Measurements from ENCODE around the gene RAD51AP2. TPM values are rescaled to one million over a fixed set of nuclear protein-coding genes. Genes with fewer than 3 reads are reported as not detected.
A peak's percentile ranks its signal among the peaks of the same experiment; 100 is the strongest.

Gene RAD51AP2
- total and polyA plus RNA-seq, 2 of the 13 experiments (the other 11 are each of a cell fraction or from before 2014, with no cell fraction given) = 0.11 to 0.12 TPM

DNA sequence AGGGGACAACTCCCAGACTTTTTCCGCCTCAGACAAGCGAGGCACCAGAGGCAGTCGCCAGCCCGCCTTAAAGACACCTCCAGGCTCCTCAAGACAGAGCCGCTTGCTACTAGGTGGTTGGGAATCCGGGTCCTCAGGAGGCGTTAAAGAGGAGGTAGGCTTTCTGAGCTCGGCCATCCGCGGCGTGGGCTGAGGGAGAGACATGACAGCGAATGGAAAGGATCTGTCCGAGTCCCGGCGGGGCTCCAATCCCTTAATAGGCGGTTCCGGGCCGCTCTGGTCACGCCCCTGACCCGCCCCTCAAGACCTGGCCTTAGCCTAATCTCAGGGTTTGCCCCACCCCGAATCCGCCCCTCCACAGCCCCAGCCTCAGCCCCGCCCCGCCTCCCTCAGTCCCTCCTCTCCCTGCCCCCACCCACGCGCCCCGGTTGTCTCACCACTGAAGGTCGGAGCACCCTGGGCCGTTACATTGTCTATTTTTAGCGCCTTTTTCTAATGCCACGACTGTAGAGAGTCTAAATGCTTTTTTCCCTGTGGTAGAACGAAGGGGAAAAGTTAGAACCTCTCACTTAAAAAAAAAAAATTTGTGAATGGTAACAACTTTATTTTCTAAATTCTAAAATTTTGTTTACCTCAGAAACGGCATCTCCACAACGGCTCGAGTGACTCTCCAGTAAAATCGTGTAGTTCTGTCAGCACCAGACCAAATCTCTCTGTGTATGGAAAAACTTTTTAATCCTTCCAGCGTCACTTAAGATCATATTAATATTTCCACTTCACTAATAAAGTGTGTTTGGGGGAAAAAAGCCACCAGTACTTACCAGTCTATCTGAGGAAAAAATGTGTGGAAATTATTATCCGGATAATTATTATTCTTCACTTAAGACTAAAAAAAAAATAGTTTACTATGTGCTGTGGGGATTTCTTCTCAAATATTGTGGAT lies at the start of gene RAD51AP2 (continued):
- TF ChIP-seq ZNF75D (CRISPR knock-in tag; IDR thresholded peaks at IDR 0.05; ENCODE audit: borderline replicate concordance) (no peak), ZNF598 (CRISPR knock-in tag; IDR thresholded peaks at IDR 0.05; ENCODE audit: borderline replicate concordance) (peak; percentile 85; the same call in 1 of the 2 replicates), ZMYM2 (CRISPR knock-in tag; IDR thresholded peaks at IDR 0.05) (no peak), ZNF253 (CRISPR knock-in tag; IDR thresholded peaks at IDR 0.05; ENCODE audit: borderline replicate concordance) (no peak), ZNF572 (CRISPR knock-in tag; IDR thresholded peaks at IDR 0.05) (no peak), HNRNPUL1 (IDR thresholded peaks at IDR 0.05; ENCODE audit: low read depth, low read length) (no peak), ASH2L (IDR thresholded peaks at IDR 0.05; ENCODE audit: insufficient read length, low read depth, low read length) (peak; percentile 59), CHCHD3 (CRISPR knock-in tag; IDR thresholded peaks at IDR 0.05) (no peak), ZNF317 (CRISPR knock-in tag; IDR thresholded peaks at IDR 0.05) (no peak), ISL2 (CRISPR knock-in tag; IDR thresholded peaks at IDR 0.05) (no peak), HOXA7 (CRISPR knock-in tag; IDR thresholded peaks at IDR 0.05) (no peak), ZNF101 (CRISPR knock-in tag; IDR thresholded peaks at IDR 0.05; ENCODE audit: borderline replicate concordance, low read depth) (no peak), RXRA (CRISPR knock-in tag; IDR thresholded peaks at IDR 0.05) (no peak), SCMH1 (CRISPR knock-in tag; IDR thresholded peaks at IDR 0.05; ENCODE audit: borderline replicate concordance) (no peak), FOXP1 (IDR thresholded peaks at IDR 0.05) (no peak), FOXP1 (CRISPR knock-in tag; IDR thresholded peaks at IDR 0.05) (no peak), ZUFSP (CRISPR knock-in tag; IDR thresholded peaks at IDR 0.05; ENCODE audit: borderline replicate concordance) (no peak)
- TF ChIP-seq, protein P1, sequence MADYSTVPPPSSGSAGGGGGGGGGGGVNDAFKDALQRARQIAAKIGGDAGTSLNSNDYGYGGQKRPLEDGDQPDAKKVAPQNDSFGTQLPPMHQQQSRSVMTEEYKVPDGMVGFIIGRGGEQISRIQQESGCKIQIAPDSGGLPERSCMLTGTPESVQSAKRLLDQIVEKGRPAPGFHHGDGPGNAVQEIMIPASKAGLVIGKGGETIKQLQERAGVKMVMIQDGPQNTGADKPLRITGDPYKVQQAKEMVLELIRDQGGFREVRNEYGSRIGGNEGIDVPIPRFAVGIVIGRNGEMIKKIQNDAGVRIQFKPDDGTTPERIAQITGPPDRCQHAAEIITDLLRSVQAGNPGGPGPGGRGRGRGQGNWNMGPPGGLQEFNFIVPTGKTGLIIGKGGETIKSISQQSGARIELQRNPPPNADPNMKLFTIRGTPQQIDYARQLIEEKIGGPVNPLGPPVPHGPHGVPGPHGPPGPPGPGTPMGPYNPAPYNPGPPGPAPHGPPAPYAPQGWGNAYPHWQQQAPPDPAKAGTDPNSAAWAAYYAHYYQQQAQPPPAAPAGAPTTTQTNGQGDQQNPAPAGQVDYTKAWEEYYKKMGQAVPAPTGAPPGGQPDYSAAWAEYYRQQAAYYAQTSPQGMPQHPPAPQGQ (CRISPR knock-in tag; IDR thresholded peaks at IDR 0.05; ENCODE audit: borderline replicate concordance) = no peak
- TF ChIP-seq, protein P2, sequence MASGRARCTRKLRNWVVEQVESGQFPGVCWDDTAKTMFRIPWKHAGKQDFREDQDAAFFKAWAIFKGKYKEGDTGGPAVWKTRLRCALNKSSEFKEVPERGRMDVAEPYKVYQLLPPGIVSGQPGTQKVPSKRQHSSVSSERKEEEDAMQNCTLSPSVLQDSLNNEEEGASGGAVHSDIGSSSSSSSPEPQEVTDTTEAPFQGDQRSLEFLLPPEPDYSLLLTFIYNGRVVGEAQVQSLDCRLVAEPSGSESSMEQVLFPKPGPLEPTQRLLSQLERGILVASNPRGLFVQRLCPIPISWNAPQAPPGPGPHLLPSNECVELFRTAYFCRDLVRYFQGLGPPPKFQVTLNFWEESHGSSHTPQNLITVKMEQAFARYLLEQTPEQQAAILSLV (CRISPR knock-in tag; IDR thresholded peaks at IDR 0.05; ENCODE audit: borderline replicate concordance) = no peak
- TF ChIP-seq, protein P3, sequence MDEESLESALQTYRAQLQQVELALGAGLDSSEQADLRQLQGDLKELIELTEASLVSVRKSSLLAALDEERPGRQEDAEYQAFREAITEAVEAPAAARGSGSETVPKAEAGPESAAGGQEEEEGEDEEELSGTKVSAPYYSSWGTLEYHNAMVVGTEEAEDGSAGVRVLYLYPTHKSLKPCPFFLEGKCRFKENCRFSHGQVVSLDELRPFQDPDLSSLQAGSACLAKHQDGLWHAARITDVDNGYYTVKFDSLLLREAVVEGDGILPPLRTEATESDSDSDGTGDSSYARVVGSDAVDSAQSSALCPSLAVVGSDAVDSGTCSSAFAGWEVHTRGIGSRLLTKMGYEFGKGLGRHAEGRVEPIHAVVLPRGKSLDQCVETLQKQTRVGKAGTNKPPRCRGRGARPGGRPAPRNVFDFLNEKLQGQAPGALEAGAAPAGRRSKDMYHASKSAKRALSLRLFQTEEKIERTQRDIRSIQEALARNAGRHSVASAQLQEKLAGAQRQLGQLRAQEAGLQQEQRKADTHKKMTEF (CRISPR knock-in tag; IDR thresholded peaks at IDR 0.05) = peak; percentile 17; the same call in 1 of the 2 replicates

Measured in HepG2 (cell line).